ENCODE results near the gene SPAG9. TPM values are rescaled to one million over a fixed set of nuclear protein-coding genes. Genes with fewer than 3 reads are reported as not detected.

Gene SPAG9
- total and polyA plus RNA-seq, 2 donors from 2014 or later, result 15.4 to 93.3 TPM

GRCh38 chr17:50955160-50955559 is 165.5 kb downstream of the SPAG9 start:
- FAIRE-seq (no peak), DNase-seq (no peak)
- intact Hi-C loops (cut with DNase I), result loop anchor here (10.0 kb wide), 1 partner anchor 410 kb away; the partner anchor contains the start of gene SPATA20
- H3K36me3 ChIP-seq (ENCODE audit: control insufficient read depth in 2 of 3, insufficient read depth in 3 of 3, low read length in 3 of 3), result peaks cover 0 to 5% (median 2%) of the 10 kb centered on the region in 3 donors
- peaks cover 3 to 32% (median 23%) of the 10 kb centered on the region in 3 donors for H3K4me1 ChIP-seq (ENCODE audit: control insufficient read depth in 2 of 3, insufficient read depth in 2 of 3, low read depth in 1 of 3, low read length in 3 of 3)
- H3K9me3 ChIP-seq (ENCODE audit: control insufficient read depth in 2 of 3, insufficient read depth in 1 of 3, low read length in 3 of 3), result no peaks in the 10 kb centered on the region
- TF ChIP-seq CTCF (IDR thresholded peaks at IDR 0.05; ENCODE audit: borderline replicate concordance, extremely low read depth, insufficient read depth), result no peak
- H3K27ac ChIP-seq (ENCODE audit: low read depth in 2 of 2, low read length in 2 of 2), result peak overlapping the region; percentile 76 to 80
- peak overlapping the region in 1 of 3 donors; percentile 67 for H3K9ac ChIP-seq (ENCODE audit: low read length in 3 of 3)
- no peak overlapping the region for H3K4me3 ChIP-seq (ENCODE audit: low read length in 3 of 3)
- H3K27me3 ChIP-seq (ENCODE audit: control insufficient read depth, insufficient read depth, low read length), result no peaks in the 10 kb centered on the region

- no peaks in the 10 kb centered on the region for H3K9me3 ChIP-seq (ENCODE audit: control insufficient read depth in 2 of 3, insufficient read depth in 1 of 3, low read length in 3 of 3)
- no peak overlapping the region for H3K4me3 ChIP-seq (ENCODE audit: low read length in 3 of 3)
- peak overlapping the region; percentile 76 to 80 for H3K27ac ChIP-seq (ENCODE audit: low read depth in 2 of 2, low read length in 2 of 2)
- FAIRE-seq, result no peak
- peak in 2 of 5 donors; percentile 54 to 61 for DNase-seq
- TF ChIP-seq CTCF (IDR thresholded peaks at IDR 0.05; ENCODE audit: borderline replicate concordance, extremely low read depth, insufficient read depth), result no peak
- H3K27me3 ChIP-seq (ENCODE audit: control insufficient read depth, insufficient read depth, low read length), result no peaks in the 10 kb centered on the region
- intact Hi-C loops (cut with DNase I), result loop anchor here (5.0 to 10.0 kb wide), 2 partner anchors 102 to 410 kb away; partner anchors contain the start of gene SPATA20
- H3K36me3 ChIP-seq (ENCODE audit: control insufficient read depth in 2 of 3, insufficient read depth in 3 of 3, low read length in 3 of 3), result peaks cover 0 to 5% (median 2%) of the 10 kb centered on the region in 3 donors
- peaks cover 3 to 37% (median 28%) of the 10 kb centered on the region in 3 donors for H3K4me1 ChIP-seq (ENCODE audit: control insufficient read depth in 2 of 3, insufficient read depth in 2 of 3, low read depth in 1 of 3, low read length in 3 of 3)
- H3K9ac ChIP-seq (ENCODE audit: low read length in 3 of 3), result peak overlapping the region in 1 of 3 donors; percentile 67
These were observed 166.0 kb downstream of the SPAG9 start for GRCh38 chr17:50954641-50955121.

GRCh38 chr17:50953831-50954601 is 166.7 kb downstream of the SPAG9 start:
- H3K9me3 ChIP-seq (ENCODE audit: control insufficient read depth in 2 of 3, insufficient read depth in 1 of 3, low read length in 3 of 3), result no peaks in the 10 kb centered on the region

More at GRCh38 chr17:50953831-50954601, 166.7 kb downstream of the SPAG9 start:
- DNase-seq, result peak; percentile 74 to 87 (median 85)
- Histone ChIP-seq H3K27me3 (ENCODE audit: control insufficient read depth, insufficient read depth, low read length) (no peaks in the 10 kb centered on the region), H3K9ac (ENCODE audit: low read length in 3 of 3) (peak overlapping the region in 1 of 3 donors; percentile 58), H3K27ac (ENCODE audit: low read depth in 2 of 2, low read length in 2 of 2) (peak overlapping the region; percentile 48 to 67), H3K36me3 (ENCODE audit: control insufficient read depth in 2 of 3, insufficient read depth in 3 of 3, low read length in 3 of 3) (no peaks in the 10 kb centered on the region), H3K4me3 (ENCODE audit: low read length in 3 of 3) (no peak overlapping the region), H3K4me1 (ENCODE audit: control insufficient read depth in 2 of 3, insufficient read depth in 2 of 3, low read depth in 1 of 3, low read length in 3 of 3) (peaks cover 3 to 42% (median 35%) of the 10 kb centered on the region in 3 donors)
- intact Hi-C loops (cut with DNase I), result loop anchor here (5.0 to 10.0 kb wide), 2 partner anchors 102 to 409 kb away; partner anchors contain the start of gene SPATA20
- no peak for FAIRE-seq
- TF ChIP-seq CTCF (IDR thresholded peaks at IDR 0.05; ENCODE audit: borderline replicate concordance, extremely low read depth, insufficient read depth), result no peak
